Fibroblast of lung (primary cell): ENCODE data around the gene PALM.

Source experiments
- EZH2 ChIP-seq: IDR thresholded peaks from 2 replicates; pipeline ENCODE4 v1.5.1; 2012; ENCODE audit warnings: low read length, control low read depth, mild to moderate bottlenecking; ENCODE audit errors: missing control alignments
- TF ChIP-seq, protein P1 (sequence below), 2 donors: IDR thresholded peaks in 1 of 2; conservative IDR thresholded peaks in 1 of 2; 1 replicate in 1 of 2; 2 replicates in 1 of 2; pipeline ENCODE4 v1.5.1; 2011 to 2012; ENCODE audit warnings: low read length in 2 of 2, control low read depth in 1 of 2, inconsistent platforms in 1 of 2, low read depth in 1 of 2, mild to moderate bottlenecking in 1 of 2

DNA sequence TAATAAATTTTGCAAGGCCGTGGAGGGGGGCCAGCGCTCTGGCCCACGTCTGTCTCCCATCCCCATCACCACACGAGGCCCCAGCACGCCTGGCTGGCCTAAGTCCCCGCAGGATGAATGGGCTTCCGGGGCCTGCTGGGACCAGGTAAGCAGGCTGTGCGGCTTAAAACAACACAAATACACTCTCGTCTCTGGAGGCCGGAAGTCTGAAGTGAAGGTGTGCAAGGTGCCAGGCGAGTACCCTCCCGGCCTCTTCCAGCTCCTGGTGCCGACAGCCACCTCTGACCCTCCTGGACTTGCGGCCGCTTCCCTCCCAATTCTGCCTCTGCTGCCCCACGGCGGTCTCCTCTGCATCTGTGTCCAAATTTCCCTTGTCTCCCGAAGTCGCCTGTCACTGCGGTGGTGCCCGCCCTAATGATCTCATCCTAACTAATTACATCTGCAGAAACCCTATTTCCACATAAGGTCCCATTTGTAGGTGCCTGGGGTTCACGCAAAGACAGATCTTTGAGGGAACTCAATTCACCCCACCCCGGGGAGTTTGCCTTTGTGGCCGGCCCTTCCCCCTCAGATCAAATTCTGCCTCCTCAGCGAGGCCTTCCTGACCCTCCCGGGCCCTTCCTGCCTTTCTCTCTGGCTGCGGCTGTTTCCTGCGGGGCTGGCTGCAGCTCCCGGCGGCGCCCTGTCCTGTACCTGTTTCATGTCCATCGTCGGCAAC is 80.4 kb downstream of the PALM start:
- TF ChIP-seq, protein P1, sequence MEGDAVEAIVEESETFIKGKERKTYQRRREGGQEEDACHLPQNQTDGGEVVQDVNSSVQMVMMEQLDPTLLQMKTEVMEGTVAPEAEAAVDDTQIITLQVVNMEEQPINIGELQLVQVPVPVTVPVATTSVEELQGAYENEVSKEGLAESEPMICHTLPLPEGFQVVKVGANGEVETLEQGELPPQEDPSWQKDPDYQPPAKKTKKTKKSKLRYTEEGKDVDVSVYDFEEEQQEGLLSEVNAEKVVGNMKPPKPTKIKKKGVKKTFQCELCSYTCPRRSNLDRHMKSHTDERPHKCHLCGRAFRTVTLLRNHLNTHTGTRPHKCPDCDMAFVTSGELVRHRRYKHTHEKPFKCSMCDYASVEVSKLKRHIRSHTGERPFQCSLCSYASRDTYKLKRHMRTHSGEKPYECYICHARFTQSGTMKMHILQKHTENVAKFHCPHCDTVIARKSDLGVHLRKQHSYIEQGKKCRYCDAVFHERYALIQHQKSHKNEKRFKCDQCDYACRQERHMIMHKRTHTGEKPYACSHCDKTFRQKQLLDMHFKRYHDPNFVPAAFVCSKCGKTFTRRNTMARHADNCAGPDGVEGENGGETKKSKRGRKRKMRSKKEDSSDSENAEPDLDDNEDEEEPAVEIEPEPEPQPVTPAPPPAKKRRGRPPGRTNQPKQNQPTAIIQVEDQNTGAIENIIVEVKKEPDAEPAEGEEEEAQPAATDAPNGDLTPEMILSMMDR (conservative IDR thresholded peaks at IDR 0.05 in 1 of 2, IDR thresholded peaks at IDR 0.05 in 1 of 2; ENCODE audit: low read depth in 1 of 2, low read length in 2 of 2): no peak
- TF ChIP-seq EZH2: no peak
